GM12864 (cell line): ENCODE results near the gene CTAGE1.

Experiments
- DNase-seq: peaks from one replicate; pipeline ENCODE4 v3.0.0-alpha.2; 2011; ENCODE audit warnings: low read depth
- H3K4me3 ChIP-seq: 2 replicates; pipeline ENCODE4 v1.5.1; 2011; ENCODE audit warnings: mild to moderate bottlenecking, low read depth, low read length, control low read depth
- CTCF ChIP-seq: IDR thresholded peaks from 2 replicates; pipeline ENCODE4 v1.5.1; 2011; ENCODE audit warnings: low read depth, mild to moderate bottlenecking, moderate library complexity, low read length, control low read depth, inconsistent platforms; ENCODE audit errors: missing control alignments

The CTAGE1 gene

GRCh38 chr18:22424565-22424963 lies 6.8 kb upstream of the CTAGE1 start:
- TF ChIP-seq CTCF: no peak
- no peak for DNase-seq

GRCh38 chr18:22423878-22424564 lies 6.3 kb upstream of the CTAGE1 start:
- no peak for DNase-seq
- no peak overlapping the region for H3K4me3 ChIP-seq
- no peak for TF ChIP-seq CTCF

More at GRCh38 chr18:22424565-22424963, 6.8 kb upstream of the CTAGE1 start:
- no peak overlapping the region for H3K4me3 ChIP-seq

GRCh38 chr18:22422909-22423548 lies 5.3 kb upstream of the CTAGE1 start:
- TF ChIP-seq CTCF: no peak
- H3K4me3 ChIP-seq: no peak overlapping the region
- DNase-seq: no peak

GRCh38 chr18:22420652-22421051 lies 2.9 kb upstream of the CTAGE1 start:
- no peak overlapping the region for H3K4me3 ChIP-seq
- no peak for DNase-seq
- TF ChIP-seq CTCF: no peak

- no peak for TF ChIP-seq CTCF
- H3K4me3 ChIP-seq: no peak overlapping the region
- DNase-seq: no peak
Measured at GRCh38 chr18:22412176-22412911, 5.4 kb downstream of the CTAGE1 start.

GRCh38 chr18:22411446-22411845 lies 6.3 kb downstream of the CTAGE1 start:
- TF ChIP-seq CTCF: no peak
- H3K4me3 ChIP-seq: no peak overlapping the region
- DNase-seq: no peak
